ENCODE data around the gene KAT8. TPM values are rescaled to one million over a fixed set of nuclear protein-coding genes. Genes with fewer than 3 reads are reported as not detected.

The KAT8 gene
- total and polyA plus RNA-seq, 2 of the 13 experiments (the other 11 are each of a cell fraction or from before 2014, with no cell fraction given), result 79.0 to 84.2 TPM

DNA sequence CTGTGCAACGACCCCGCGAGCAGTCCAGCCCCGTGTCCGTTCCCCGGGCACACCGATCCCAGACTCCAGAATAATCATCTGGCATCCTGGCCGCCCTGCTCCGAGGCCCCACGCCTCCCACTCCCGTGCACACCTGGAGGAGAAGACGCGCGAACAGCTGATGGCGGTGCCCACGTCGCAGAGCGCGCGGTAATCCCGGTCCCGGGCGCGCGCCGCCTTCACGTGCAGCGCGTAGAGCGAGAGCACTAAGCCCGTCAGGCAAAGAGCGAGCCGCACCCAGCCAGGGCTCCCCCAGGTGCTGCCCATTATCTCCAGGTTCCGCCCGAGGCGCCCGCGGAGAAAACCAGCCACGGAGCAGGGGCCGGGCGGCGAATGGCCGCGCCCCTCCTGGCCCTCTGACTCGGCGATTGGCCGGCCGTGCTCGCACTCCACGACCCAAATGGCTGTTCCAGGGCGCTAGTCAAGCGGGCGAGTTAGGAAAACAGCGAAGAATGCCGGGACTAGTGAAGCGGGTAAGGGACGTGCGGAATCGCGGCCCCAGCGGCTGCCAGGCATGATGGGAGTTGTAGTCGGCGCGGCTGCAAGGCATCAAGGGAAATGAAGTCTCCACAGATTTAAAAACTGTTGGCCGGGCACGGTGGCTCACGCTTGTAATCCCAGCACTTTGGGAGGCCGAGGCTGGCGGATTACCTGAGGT, 22.9 kb upstream of the KAT8 start, which contains the start of gene VKORC1 (continued):
- TF ChIP-seq, protein P1, sequence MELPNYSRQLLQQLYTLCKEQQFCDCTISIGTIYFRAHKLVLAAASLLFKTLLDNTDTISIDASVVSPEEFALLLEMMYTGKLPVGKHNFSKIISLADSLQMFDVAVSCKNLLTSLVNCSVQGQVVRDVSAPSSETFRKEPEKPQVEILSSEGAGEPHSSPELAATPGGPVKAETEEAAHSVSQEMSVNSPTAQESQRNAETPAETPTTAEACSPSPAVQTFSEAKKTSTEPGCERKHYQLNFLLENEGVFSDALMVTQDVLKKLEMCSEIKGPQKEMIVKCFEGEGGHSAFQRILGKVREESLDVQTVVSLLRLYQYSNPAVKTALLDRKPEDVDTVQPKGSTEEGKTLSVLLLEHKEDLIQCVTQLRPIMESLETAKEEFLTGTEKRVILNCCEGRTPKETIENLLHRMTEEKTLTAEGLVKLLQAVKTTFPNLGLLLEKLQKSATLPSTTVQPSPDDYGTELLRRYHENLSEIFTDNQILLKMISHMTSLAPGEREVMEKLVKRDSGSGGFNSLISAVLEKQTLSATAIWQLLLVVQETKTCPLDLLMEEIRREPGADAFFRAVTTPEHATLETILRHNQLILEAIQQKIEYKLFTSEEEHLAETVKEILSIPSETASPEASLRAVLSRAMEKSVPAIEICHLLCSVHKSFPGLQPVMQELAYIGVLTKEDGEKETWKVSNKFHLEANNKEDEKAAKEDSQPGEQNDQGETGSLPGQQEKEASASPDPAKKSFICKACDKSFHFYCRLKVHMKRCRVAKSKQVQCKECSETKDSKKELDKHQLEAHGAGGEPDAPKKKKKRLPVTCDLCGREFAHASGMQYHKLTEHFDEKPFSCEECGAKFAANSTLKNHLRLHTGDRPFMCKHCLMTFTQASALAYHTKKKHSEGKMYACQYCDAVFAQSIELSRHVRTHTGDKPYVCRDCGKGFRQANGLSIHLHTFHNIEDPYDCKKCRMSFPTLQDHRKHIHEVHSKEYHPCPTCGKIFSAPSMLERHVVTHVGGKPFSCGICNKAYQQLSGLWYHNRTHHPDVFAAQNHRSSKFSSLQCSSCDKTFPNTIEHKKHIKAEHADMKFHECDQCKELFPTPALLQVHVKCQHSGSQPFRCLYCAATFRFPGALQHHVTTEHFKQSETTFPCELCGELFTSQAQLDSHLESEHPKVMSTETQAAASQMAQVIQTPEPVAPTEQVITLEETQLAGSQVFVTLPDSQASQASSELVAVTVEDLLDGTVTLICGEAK (IDR thresholded peaks at IDR 0.05), result no peak
- TF ChIP-seq, protein P1 (CRISPR knock-in tag; IDR thresholded peaks at IDR 0.05), result 0 out of 2 replicates have a peak, but pooled peaks have one; percentile 76
- TF ChIP-seq, protein P2, sequence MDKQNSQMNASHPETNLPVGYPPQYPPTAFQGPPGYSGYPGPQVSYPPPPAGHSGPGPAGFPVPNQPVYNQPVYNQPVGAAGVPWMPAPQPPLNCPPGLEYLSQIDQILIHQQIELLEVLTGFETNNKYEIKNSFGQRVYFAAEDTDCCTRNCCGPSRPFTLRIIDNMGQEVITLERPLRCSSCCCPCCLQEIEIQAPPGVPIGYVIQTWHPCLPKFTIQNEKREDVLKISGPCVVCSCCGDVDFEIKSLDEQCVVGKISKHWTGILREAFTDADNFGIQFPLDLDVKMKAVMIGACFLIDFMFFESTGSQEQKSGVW (CRISPR knock-in tag; IDR thresholded peaks at IDR 0.05; ENCODE audit: borderline replicate concordance), result no peak
- TF ChIP-seq AGO2 (optimal IDR thresholded peaks at IDR 0.05; ENCODE audit: low read depth, low read length) (peak; percentile 67), RFXANK (CRISPR knock-in tag; IDR thresholded peaks at IDR 0.05) (peak; percentile 71; the same call in 1 of the 2 replicates), KLF12 (CRISPR knock-in tag; IDR thresholded peaks at IDR 0.05; ENCODE audit: borderline replicate concordance) (peak; percentile 93; the same call in 1 of the 2 replicates), ZNF781 (CRISPR knock-in tag; IDR thresholded peaks at IDR 0.05; ENCODE audit: borderline replicate concordance, not compliant biosample characterization) (peak; percentile 46), PHF5A (CRISPR knock-in tag; IDR thresholded peaks at IDR 0.05; ENCODE audit: low read depth, unreplicated experiment) (peak; percentile 35), EEA1 (CRISPR knock-in tag; IDR thresholded peaks at IDR 0.05; ENCODE audit: borderline replicate concordance) (peak; percentile 72), TARDBP (CRISPR knock-in tag; IDR thresholded peaks at IDR 0.05) (peak; percentile 49; the same call in 1 of the 2 replicates), ZNF670 (CRISPR knock-in tag; IDR thresholded peaks at IDR 0.05; ENCODE audit: borderline replicate concordance) (0 out of 2 replicates have a peak, but pooled peaks have one; percentile 34), GATAD2A (CRISPR knock-in tag; IDR thresholded peaks at IDR 0.05) (peak; percentile 82), TBL1XR1 (IDR thresholded peaks at IDR 0.05; ENCODE audit: borderline replicate concordance, low read length, partially characterized antibody) (no peak), ZNF101 (CRISPR knock-in tag; IDR thresholded peaks at IDR 0.05; ENCODE audit: borderline replicate concordance, low read depth) (peak; percentile 2; the same call in 1 of the 2 replicates), KLF11 (CRISPR knock-in tag; IDR thresholded peaks at IDR 0.05) (peak; percentile 86)
- TF ChIP-seq, protein P3, sequence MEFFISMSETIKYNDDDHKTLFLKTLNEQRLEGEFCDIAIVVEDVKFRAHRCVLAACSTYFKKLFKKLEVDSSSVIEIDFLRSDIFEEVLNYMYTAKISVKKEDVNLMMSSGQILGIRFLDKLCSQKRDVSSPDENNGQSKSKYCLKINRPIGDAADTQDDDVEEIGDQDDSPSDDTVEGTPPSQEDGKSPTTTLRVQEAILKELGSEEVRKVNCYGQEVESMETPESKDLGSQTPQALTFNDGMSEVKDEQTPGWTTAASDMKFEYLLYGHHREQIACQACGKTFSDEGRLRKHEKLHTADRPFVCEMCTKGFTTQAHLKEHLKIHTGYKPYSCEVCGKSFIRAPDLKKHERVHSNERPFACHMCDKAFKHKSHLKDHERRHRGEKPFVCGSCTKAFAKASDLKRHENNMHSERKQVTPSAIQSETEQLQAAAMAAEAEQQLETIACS (CRISPR knock-in tag; IDR thresholded peaks at IDR 0.05), result peak; percentile 79

All from HepG2 (cell line).